OCI-M2 (cell line): ENCODE results near the gene POR.

Experiments
- DNase-seq: peaks from one replicate; lab custom pipeline; 2025; ENCODE audit not compliant: unreplicated experiment; lab: John Stamatoyannopoulos, UW

Gene POR

DNA sequence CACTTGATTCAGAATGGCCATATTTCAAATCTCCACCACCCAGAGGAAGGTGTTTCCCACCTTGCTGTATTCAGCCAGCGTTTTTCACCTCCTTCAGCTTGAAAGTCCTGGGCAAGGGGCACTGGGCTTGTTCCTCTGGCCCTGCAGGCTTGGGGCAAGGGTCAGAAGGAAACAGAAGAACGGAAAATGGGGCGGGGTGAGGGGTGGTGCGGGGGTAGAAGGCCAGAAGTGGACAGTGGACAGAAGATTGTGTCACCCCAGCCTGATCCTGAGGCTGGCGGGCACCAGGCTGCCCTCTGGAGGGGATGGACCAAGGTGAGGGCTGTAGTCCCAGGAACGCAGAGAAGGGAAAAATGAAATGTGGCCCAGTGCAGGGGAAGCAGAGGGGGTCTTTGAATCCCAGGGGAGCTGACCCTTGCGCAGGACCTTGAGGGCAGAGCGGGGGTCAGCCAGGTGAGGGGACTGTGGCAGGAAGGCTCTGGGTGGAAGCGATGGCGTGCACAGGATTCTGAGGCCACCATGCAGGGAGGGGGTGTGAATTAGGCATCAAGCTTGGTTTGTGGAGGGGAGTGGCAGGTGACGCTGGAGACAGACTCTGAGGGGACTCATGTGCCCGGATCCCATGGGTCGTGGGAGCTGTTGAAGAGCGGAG, 56.5 kb downstream of the POR start:
- DNase-seq: no peak

DNA sequence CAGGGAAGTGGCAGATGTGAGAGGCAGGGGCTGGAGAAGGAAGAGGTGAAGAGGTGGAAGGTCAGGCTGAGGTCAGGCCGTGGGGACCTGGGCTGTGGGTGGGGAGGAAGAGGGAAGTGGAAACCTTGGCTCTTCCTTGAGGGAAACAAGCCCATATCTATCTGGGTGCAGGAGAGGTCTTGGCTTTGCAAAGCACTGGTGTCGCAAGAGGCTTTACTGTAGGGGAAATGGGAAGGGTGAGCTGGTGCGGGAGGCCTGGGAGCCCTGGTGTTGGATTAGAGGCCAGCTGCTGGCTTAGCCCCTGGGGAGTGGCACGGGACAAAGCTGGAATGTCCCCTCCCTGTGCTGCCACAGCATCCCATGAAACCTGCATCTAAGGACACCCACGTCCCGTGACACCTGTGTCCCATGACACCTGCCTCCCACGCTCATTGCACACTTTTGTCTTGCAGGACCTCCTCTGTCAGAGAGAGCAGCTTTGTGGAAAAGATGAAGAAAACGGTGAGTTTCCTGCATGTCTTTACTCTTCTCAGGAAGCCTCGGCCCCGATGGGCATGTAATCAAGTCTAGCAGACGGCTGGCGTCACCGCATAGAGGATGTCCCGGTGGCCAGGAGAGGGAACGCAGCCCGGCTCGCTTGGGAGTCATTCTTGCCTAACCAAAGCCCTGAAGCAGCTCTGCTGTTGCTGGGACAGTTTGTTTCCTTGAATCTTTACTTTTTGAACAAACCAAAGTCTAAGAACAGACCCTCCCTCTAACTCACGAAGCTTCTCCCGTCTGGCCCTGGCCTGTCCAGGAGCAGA, 57.2 kb downstream of the POR start:
- DNase-seq: no peak

GRCh38 chr7:75977743-75978142, 62.8 kb downstream of the POR start:
- no peak for DNase-seq

DNA sequence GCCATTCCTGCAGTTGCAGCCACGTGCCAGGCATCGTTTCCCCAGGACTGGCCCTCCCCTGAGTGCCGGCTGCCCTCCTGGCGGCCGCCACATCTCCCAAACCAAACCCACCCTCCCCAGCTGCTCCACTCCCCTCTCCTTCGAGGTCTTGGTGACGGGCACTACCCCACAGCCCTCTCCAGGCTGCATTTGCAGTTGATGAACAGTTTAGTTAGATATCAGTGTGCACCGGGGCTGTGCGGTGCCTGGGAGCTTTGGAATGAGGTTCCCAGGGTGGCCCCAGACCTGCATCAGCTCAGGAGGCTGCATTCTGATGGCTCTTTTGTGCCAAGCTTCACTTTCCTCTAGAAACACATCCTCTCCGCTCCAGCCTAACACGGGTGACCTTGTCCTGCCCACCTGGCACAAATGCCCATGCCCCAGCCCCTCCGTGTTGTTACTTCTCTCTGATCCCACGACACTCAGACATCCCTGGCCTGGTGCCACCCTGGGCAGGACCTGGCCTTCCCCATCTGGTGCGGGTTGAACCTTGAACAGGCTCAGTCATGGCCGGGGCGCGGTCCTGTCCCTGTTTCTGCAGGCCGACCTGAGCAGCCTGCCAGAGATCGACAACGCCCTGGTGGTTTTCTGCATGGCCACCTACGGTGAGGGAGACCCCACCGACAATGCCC, 64.9 kb downstream of the POR start:
- DNase-seq: no peak

DNA sequence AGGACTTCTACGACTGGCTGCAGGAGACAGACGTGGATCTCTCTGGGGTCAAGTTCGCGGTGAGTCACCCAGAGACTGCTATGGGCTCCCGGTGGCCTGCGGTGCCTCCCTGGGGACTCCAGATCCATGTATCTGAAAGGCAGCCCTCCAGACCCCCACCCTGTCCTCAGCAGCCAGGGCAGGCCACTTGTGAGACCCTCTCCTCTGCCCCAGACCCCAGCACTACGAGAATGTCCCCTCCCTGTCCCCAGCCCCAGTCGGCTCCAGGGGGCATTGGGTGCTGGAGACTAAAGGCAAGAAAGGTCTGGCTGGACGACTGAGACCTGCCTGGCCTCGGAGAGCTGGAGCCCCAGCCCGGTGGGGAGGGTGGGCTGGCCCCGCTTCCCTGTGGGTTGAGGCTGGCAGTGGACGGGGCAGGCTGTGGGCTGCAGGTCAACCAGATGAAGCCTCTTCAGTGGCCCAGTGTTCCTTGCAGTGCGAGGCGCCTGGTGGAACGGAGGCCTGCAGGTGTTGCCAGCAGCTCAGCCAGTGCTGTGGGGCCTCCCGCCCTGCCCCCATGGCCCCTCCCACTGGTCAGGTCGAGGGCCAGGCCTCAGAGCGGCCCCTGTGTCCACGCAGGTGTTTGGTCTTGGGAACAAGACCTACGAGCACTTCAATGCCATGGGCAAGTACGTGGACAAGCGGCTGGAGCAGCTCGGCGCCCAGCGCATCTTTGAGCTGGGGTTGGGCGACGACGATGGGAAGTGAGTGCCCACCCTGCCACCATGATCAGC, 65.7 kb downstream of the POR start:
- no peak for DNase-seq

GRCh38 chr7:75981203-75981452, 66.2 kb downstream of the POR start:
- no peak for DNase-seq

DNA sequence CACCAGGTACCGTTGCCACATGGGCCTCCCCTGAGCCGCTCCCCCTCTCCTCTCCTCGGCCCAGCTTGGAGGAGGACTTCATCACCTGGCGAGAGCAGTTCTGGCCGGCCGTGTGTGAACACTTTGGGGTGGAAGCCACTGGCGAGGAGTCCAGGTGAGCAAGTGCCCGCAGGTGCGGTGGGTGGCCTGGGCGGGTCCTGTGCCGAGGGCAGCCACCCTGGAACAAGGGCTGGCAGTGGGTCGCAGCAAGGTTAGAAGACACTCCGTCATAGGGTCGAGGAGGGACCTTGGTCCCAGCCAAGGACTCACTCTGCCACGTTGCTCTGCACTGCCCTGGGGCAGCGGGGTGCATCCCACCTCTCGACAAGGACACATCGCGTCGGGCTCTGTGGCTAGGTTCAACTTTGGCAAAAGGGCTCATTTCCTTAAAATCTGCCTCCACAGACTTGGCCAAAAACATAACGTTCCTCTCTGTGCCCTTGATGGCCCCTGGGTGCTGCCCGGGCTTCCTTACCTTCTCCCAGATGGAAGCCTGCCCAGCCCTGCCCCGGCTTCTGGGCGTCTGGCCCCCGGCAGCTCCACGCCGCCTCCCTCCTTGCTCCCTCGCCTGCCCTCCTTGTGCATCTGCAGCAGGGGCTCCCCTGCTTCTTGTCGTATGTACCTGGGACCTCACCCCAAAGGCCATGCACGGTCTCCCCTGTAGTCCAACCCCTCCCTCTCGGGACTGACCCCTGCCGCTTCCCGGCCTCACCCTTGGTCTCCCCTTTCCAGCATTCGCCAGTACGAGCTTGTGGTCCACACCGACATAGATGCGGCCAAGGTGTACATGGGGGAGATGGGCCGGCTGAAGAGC, 66.7 kb downstream of the POR start:
- DNase-seq: no peak

DNA sequence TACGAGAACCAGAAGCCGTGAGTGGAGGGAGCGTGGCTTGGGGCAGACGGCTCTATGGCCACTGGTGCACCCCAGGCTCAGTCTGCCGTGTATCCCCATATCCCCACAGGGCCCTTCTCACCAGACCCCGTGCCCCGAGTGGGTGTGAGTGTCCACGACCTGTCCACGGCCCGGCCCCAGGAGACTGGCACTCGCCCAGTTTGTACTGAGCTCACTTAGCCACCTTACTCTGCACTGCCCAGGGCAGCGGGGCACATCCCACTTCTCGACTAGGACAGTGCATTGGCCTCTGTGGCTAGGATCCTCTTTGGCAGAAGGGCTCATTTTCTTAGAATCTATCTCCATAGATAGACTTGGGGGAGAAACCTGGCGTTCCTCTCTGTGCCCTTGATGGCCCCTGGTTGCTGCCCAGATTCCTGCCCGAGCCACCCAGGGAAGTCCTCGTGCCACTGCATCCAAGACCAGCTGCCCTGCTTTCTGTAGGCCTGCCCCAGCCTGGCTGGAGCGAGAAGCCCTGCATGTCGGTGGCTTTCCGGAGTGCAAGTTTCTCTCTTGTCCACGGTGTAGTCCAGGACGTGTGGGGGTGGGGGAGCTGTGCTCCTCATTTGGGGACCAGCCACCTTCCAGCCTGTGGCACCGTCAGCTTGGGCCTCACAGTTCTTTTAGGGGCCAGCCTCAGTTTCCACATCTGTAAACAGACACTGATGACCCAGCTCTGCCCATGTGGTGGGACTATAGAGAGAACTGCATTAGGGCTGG, 67.5 kb downstream of the POR start:
- DNase-seq: no peak

DNA sequence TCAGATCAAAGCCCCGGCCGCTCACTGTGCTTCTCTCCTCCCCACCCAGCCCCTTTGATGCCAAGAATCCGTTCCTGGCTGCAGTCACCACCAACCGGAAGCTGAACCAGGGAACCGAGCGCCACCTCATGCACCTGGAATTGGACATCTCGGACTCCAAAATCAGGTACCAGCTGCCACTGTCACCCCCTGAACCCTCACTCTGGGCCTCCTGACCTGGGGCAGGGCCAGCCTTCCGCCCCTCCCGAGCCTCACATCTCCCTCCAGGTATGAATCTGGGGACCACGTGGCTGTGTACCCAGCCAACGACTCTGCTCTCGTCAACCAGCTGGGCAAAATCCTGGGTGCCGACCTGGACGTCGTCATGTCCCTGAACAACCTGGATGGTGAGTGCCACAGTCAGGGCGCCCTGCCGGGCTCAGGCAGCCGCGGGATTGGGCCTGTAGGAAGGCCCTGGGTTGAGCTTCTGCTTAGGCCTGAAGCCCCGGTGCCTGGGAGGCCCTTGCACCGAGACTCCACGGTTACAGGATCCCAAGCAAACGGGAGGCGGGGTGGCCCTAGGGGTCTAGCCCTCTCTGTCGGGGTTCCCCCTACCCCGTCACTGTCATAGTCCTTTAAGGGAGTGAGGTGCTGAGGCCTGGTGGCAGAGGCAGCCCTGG, 68.6 kb downstream of the POR start:
- DNase-seq: no peak

DNA sequence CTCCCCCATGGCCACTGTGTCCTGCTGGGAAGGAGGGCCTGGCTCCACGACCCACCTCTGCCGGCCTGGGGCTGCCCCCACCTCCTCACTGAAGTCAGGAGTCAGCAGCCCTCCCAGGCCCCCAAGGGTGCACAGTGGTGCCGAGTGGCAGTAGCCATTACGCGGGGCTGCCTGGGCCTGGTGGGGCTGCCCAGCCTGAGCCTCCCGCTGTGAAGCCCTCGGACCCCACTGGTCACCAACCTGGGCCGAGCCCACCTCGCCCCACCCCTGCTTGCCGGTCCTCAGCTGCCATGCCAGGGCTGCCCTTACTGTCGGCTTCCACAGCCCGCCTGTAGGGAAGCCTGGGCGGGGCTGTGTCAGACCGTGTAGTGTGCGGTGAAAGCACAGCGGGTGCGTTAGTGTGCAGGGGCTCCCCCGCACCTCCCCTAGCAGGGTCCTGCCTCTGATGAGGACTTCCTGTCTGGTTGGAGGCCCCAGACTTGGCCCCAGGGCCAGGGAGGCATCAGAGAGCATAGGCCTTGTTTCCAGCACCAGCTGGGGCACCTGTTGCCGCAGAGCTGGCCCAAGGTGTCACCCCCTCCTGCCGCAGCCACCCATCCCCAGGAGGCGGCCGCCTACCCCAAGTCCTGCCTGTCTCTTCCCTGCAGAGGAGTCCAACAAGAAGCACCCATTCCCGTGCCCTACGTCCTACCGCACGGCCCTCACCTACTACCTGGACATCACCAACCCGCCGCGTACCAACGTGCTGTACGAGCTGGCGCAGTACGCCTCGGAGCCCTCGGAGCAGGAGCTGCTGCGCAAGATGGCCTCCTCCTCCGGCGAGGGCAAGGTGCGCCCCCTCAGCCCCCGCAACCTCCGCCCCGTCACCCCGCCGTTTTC, 69.4 kb downstream of the POR start:
- no peak for DNase-seq

DNA sequence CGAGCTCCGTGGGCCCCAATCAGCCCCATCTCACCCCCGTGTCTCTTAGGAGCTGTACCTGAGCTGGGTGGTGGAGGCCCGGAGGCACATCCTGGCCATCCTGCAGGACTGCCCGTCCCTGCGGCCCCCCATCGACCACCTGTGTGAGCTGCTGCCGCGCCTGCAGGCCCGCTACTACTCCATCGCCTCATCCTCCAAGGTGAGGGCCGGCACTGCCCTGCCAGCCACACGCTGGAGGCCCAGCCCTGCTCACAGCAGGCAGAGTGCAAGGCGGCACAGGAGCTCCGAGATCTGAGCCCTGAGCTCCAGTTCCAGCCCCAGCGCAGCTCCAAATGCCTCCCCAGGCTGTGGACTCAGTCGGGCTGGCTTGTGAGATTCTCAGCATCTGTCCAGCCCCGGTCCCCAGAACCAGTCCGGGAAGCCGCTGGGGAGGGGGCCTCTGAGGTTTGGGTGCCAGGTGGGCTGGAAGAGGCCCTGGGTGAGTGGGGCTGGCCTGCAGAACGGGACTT, 70.1 kb downstream of the POR start:
- no peak for DNase-seq

DNA sequence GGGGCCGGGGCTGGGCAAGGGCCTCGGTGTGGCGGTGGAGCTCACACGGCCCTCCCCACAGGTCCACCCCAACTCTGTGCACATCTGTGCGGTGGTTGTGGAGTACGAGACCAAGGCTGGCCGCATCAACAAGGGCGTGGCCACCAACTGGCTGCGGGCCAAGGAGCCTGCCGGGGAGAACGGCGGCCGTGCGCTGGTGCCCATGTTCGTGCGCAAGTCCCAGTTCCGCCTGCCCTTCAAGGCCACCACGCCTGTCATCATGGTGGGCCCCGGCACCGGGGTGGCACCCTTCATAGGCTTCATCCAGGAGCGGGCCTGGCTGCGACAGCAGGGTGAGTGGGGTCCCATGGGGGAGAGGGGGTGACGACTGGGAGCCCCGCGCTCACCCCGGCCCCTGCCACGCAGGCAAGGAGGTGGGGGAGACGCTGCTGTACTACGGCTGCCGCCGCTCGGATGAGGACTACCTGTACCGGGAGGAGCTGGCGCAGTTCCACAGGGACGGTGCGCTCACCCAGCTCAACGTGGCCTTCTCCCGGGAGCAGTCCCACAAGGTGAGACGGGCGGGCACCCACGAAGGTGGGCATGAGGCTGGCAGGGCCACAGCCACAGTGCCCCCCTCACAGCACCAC, 70.7 kb downstream of the POR start:
- no peak for DNase-seq

- DNase-seq: no peak
Measured at GRCh38 chr7:75986147-75986781, 71.3 kb downstream of the POR start.

DNA sequence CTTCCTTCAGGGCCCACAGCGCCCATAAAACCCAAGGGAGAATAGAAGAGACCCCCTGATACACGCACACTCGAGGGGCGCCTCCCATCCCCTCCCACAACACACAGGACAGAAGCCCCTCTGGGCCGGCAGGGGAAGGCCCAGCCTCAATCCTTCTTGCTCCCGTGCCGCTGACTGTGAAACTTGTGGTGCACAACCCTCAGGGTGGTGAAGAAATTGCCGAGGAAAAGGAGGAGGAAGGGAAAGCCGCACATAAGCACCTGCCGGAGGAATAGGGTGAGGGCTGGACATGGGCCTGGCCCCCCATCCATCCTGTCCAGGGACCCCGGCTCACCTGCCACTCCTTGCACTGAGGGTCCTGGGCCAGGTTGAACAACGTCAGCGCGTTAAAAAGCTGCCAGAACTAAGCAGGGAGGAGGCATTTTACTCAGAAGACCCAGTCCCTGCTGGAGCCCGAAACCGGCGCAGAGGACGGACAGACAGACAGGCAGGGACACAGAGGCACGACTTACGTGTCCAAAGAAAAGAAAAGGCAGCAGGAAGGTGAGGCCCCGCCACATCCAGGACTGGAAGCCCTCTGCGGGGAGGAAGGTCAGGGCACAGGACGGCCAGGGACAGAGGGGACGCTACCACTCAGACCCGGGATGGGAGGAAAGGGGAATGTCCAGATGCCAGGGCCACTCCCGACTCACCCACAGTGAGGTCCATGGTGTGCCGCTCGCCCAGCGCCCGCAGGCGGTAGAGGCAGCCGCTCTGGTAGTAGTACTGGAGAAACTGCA, 72.3 kb downstream of the POR start:
- no peak for DNase-seq

- DNase-seq: no peak
Measured at GRCh38 chr7:75987805-75988567, 73.0 kb downstream of the POR start.
